ENCODE results near the gene CHML.

The CHML gene

GRCh38 chr1:241615043-241615974 lies 24.9 kb downstream of the CHML start:
- no peak for DNase-seq

- no peak for DNase-seq
These were observed 25.6 kb downstream of the CHML start for GRCh38 chr1:241614572-241614971.

- no peak for DNase-seq
These were observed 26.0 kb downstream of the CHML start for GRCh38 chr1:241614144-241614543.

GRCh38 chr1:241612533-241613477 lies 27.4 kb downstream of the CHML start:
- DNase-seq, result no peak

- DNase-seq, result no peak
These were observed 28.4 kb downstream of the CHML start for GRCh38 chr1:241611736-241612135.

- no peak for DNase-seq
These were observed 29.1 kb downstream of the CHML start for GRCh38 chr1:241611063-241611462.

GRCh38 chr1:241610056-241610815 lies 29.9 kb downstream of the CHML start:
- DNase-seq, result no peak

- DNase-seq, result no peak
These were observed 31.7 kb downstream of the CHML start for GRCh38 chr1:241608379-241609033.

GRCh38 chr1:241607497-241607896 lies 32.7 kb downstream of the CHML start:
- DNase-seq, result no peak

- no peak for DNase-seq
These were observed 33.6 kb downstream of the CHML start for GRCh38 chr1:241606544-241606943.

- no peak for DNase-seq
These were observed 34.9 kb downstream of the CHML start for GRCh38 chr1:241605146-241605805.

GRCh38 chr1:241603731-241604245 lies 36.4 kb downstream of the CHML start:
- DNase-seq, result no peak

GRCh38 chr1:241600496-241600901 lies 39.7 kb downstream of the CHML start:
- no peak for DNase-seq

GRCh38 chr1:241598249-241598648 lies 41.9 kb downstream of the CHML start:
- no peak for DNase-seq

GRCh38 chr1:241596633-241597032 lies 43.5 kb downstream of the CHML start:
- DNase-seq, result no peak

GRCh38 chr1:241593186-241593585 lies 47.0 kb downstream of the CHML start:
- no peak for DNase-seq

- no peak for DNase-seq
These were observed 47.8 kb downstream of the CHML start for GRCh38 chr1:241592273-241592958.

- DNase-seq, result no peak
These were observed 48.4 kb downstream of the CHML start for GRCh38 chr1:241591736-241592135.

GRCh38 chr1:241591317-241591716 lies 48.9 kb downstream of the CHML start:
- no peak for DNase-seq

GRCh38 chr1:241590719-241591118 lies 49.5 kb downstream of the CHML start:
- DNase-seq, result no peak
